ENCODE results near the gene ABCA1.

The ABCA1 gene

DNA sequence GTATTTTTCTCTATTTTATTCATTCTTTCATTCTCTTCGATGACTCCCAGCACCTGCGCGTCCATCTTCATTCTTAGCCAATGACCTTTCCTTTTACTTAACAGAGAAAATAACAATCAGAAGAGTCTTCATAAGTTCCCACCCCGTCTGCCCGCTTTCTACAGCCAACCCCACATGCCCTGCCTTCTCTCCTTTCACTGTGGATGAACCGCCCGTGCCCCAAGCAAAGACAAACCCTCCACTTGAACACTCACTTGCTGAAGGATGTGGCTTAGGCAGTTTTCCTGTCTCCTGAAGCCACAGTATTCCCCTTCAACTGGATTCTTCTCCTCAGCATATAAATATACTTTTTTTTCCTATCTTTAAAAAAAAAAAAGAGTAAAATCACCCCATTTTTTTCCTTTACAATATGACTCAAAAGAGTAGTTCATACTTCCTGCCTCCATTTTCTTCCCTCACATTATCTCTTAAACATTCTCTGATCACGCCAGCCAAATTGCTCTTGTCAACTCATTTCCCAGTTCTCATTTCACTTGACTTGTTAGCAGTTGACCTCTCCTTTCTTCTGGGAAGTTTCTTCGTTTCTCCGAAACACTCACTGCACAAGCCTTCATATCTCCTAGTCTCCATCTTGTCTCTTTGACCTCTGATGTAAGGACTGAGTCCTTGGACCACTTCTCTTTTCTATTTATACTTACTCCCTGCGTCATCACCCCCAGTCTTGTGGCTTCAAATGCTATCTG is 153.0 kb downstream of the ABCA1 start:
- no peak for TF ChIP-seq CTCF (IDR thresholded peaks at IDR 0.05; ENCODE audit: borderline replicate concordance, extremely low read depth, low read length, poor library complexity, severe bottlenecking)
- no peak overlapping the region for H3K4me2 ChIP-seq (ENCODE audit: insufficient read depth, low read length)
- H3K9ac ChIP-seq (ENCODE audit: low read depth, low read length) = no peak overlapping the region
- H4K20me1 ChIP-seq (ENCODE audit: insufficient read depth, low read length) = no peaks in the 10 kb centered on the region
- ATAC-seq (ENCODE audit: insufficient read depth, low read depth) (no peak), DNase-seq (no peak)
- H3K4me3 ChIP-seq (ENCODE audit: low read depth in 1 of 2, low read length in 2 of 2) = no peak overlapping the region
- no peaks in the 10 kb centered on the region for H3K36me3 ChIP-seq (ENCODE audit: insufficient read depth, low read length)
- H3K27ac ChIP-seq (ENCODE audit: low read length) = no peak overlapping the region
- no peaks in the 10 kb centered on the region for H3K9me3 ChIP-seq (ENCODE audit: insufficient read depth, low read length, severe bottlenecking)
- H3K4me1 ChIP-seq (ENCODE audit: insufficient read depth, low read length) = peaks cover 16% of the 10 kb centered on the region; the same call in 1 of the 2 replicates
- no peaks in the 10 kb centered on the region for H3K27me3 ChIP-seq (ENCODE audit: insufficient read depth, low read length, poor library complexity)
- H2AFZ ChIP-seq (ENCODE audit: low read depth, low read length) = no peak overlapping the region
- no peaks in the 10 kb centered on the region for H3K79me2 ChIP-seq (ENCODE audit: insufficient read depth, low read length)

DNA sequence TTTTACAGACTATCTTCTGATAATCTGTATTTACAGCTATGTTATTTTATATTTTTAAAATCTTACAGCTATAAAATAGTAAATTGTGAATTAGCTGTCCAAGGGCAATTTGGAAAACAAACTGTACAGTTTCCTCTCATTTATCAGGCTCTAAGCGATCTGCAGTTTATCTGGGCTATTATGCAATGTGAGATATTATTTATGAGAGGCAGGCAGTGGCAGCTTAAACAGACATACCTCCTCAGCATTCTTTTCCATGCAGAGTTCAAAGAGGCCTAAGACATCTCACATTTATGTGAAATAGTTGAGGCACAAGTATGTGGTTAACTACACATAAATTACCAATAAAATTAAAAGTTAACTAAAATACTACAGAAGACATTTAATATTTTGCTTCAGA is 153.8 kb downstream of the ABCA1 start:
- Histone ChIP-seq H3K4me2 (ENCODE audit: insufficient read depth, low read length) (no peak overlapping the region), H3K4me3 (ENCODE audit: low read depth in 1 of 2, low read length in 2 of 2) (no peak overlapping the region), H3K27me3 (ENCODE audit: insufficient read depth, low read length, poor library complexity) (no peaks in the 10 kb centered on the region), H3K4me1 (ENCODE audit: insufficient read depth, low read length) (peaks cover 16% of the 10 kb centered on the region; the same call in 1 of the 2 replicates), H2AFZ (ENCODE audit: low read depth, low read length) (no peak overlapping the region), H3K9ac (ENCODE audit: low read depth, low read length) (no peak overlapping the region), H3K27ac (ENCODE audit: low read length) (no peak overlapping the region), H4K20me1 (ENCODE audit: insufficient read depth, low read length) (no peaks in the 10 kb centered on the region), H3K36me3 (ENCODE audit: insufficient read depth, low read length) (no peaks in the 10 kb centered on the region), H3K79me2 (ENCODE audit: insufficient read depth, low read length) (no peaks in the 10 kb centered on the region), H3K9me3 (ENCODE audit: insufficient read depth, low read length, severe bottlenecking) (no peaks in the 10 kb centered on the region)
- DNase-seq = no peak
- ATAC-seq (ENCODE audit: insufficient read depth, low read depth) = no peak
- TF ChIP-seq CTCF (IDR thresholded peaks at IDR 0.05; ENCODE audit: borderline replicate concordance, extremely low read depth, low read length, poor library complexity, severe bottlenecking) (no peak), EZH2 (IDR thresholded peaks at IDR 0.05; ENCODE audit: borderline replicate concordance, low read depth, low read length, severe bottlenecking) (no peak)

GRCh38 chr9:104772714-104773510 is 155.0 kb downstream of the ABCA1 start:
- H3K4me1 ChIP-seq (ENCODE audit: insufficient read depth, low read length) = peaks cover 16% of the 10 kb centered on the region; the same call in 1 of the 2 replicates
- ATAC-seq (ENCODE audit: insufficient read depth, low read depth) = no peak
- no peak overlapping the region for H2AFZ ChIP-seq (ENCODE audit: low read depth, low read length)
- no peak overlapping the region for H3K4me3 ChIP-seq (ENCODE audit: low read depth in 1 of 2, low read length in 2 of 2)
- TF ChIP-seq CTCF (IDR thresholded peaks at IDR 0.05; ENCODE audit: borderline replicate concordance, extremely low read depth, low read length, poor library complexity, severe bottlenecking) = no peak
- TF ChIP-seq EZH2 (IDR thresholded peaks at IDR 0.05; ENCODE audit: borderline replicate concordance, low read depth, low read length, severe bottlenecking) = no peak
- H4K20me1 ChIP-seq (ENCODE audit: insufficient read depth, low read length) = no peaks in the 10 kb centered on the region
- DNase-seq = no peak
- H3K4me2 ChIP-seq (ENCODE audit: insufficient read depth, low read length) = peak overlapping the region; percentile 24; the same call in 1 of the 2 replicates
- H3K9ac ChIP-seq (ENCODE audit: low read depth, low read length) = no peak overlapping the region
- H3K36me3 ChIP-seq (ENCODE audit: insufficient read depth, low read length) = no peaks in the 10 kb centered on the region
- no peaks in the 10 kb centered on the region for H3K79me2 ChIP-seq (ENCODE audit: insufficient read depth, low read length)
- H3K27me3 ChIP-seq (ENCODE audit: insufficient read depth, low read length, poor library complexity) = no peaks in the 10 kb centered on the region
- no peaks in the 10 kb centered on the region for H3K9me3 ChIP-seq (ENCODE audit: insufficient read depth, low read length, severe bottlenecking)
- H3K27ac ChIP-seq (ENCODE audit: low read length) = peak overlapping the region; percentile 3; the same call in 1 of the 2 replicates

All from DND-41 (cell line).